NCI-H187 treated with DMSO at 0.1 percent for 48 hours (cell line): ENCODE results near the gene UTP4.

Source experiments
- DNase-seq: peaks from one replicate; lab custom pipeline; 2025; lab: John Stamatoyannopoulos, UW

Gene UTP4

DNA sequence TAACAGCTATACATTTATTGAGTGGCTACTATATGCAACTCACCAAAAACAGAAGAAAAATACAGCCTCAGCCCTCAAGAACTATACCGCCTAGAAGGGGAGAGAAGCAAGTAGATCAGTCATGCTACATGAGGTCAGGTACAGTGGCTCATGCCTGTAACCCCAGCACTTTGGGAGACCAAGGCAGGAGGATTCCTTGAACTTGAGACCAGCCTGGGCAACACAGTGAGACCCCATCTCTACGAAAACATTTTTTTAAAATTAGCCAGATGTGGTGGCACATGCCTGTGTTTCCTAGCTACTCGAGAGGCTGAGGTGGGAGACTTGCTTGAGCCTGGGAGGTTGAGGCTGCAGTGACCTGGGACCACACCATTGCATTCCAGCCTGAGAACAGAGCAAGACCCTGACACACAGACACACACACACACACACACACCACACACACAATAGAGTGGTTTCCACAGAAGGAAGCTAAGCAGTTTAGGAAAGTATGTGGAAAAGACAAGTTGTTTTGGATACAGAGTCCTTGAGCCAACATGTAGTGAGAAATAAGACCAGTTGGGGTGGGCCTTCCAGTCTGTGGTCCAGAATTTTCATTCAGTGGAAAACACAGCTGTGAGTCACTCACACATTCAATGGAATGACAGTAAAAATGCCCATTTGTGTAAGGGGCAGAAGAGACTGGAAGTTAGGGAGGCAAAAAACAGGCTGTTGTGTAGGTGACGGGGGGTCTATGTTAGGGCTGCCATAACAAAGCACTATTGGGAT, 43.8 kb downstream of the UTP4 start:
- no peak for DNase-seq

DNA sequence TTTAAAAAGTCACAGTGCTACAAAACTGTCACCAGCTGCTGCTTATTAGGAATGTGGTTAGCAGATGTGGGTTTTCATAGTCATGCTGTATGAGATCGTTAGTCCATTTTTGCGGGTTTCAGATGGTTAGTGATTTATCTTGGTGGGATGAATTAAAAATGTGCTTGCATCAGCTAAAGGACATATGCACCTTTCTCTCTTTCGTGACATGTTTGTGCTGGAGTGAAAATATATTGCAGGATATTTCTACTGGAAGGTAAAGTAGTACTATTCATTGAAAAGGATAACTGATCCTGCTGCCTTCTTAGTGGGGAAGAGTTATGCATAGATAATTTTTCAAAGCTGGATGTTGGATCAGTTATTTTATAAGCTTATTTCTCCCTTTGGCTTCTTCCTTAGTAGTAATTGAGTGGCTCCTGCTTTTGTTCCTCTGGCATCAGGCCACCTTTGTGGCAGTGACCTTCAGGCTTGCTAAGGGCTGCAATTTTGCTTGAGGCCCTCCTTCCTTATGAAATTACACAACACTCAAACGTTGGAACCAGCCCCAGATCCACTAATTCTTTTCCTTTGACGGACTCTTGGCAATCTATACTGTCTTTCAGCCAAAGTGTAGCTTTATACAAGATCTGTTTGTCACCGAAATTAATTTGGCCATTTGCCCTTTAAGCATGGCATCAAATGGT, 47.0 kb downstream of the UTP4 start:
- no peak for DNase-seq

DNA sequence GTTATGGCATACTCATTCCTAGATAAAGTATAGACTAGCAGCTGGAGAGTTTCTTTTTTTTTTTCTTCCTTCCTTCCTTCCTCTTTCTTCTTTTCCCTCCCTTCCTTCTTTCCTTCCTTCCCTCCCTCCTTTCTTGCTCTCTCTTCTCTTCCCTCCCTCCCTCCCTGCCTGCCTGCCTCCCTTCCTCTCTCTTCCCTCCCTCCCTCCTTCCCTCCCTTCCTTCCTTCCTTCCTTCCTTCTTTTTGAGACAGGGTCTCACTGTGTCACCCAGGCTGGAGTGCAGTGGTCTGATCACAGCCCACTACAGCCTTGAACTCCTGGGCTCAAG, 47.5 kb downstream of the UTP4 start:
- no peak for DNase-seq

DNA sequence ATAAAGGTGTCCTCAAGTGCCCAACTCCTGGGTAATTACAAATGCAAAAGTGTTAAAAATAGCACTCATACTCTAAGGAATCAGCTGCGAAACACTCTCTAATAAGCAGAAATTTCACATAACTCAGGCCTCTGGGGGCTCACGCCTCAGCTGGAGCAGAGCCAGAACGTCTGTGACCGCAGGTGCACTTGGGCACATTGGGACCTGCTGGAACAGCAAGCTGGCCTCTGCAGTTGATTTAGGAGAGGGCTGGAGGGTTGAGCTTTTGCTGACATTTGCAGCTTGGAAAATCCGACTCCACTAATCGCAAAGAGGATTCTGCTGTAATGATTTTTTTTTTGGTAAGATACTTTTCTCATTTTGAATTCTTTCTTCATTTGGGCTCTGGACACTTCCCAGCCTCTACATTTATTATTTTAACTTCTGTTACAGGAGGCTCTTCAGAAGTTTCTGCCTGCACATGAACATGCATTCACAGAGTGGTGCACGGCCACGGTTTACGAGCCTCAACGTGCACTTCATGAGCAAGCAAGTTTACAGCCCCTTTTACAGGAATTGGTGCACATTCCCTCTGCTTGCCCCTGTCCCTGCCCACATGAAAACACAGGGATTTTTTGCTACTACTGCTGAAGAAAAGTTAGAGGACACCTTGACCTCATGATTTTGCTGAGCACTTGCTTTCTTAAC, 50.4 kb downstream of the UTP4 start:
- DNase-seq: no peak

DNA sequence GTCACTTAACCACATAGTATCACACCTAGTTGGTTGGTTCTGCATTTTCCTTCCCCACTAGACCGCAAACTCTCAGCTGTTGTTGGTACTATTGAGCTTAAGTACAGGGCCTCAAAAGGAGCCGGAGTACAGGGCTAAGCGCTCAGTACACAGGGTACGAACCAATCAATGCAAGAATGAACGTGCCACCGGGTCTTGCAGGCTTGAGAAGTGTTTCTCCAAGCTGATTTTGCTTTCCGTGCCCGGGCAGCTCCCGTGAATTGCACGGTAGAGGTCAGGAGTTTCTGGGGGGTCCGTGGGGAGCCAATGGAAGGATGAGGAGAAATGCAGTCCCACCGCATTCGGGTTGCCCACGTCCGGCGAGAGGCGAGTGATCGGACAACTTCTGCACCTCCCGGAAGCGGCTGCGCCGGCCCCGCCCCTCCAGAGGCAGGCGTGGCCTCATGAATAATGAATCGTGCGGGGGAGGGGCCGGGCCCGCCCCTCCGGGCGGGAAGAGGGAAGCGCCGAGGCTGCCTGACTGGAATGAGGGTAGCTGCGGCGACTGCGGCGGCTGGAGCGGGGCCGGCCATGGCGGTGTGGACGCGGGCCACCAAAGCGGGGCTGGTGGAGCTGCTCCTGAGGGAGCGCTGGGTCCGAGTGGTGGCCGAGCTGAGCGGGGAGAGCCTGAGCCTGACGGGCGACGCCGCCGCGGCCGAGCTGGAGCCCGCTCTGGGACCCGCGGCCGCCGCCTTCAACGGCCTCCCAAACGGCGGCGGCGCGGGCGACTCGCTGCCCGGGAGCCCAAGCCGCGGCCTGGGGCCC, 54.4 kb downstream of the UTP4 start, which contains the start of gene SNTB2:
TSS of gene SNTB2 (plus strand) at position 523 of the 804 bp plus-strand sequence. CDS start at position 526, 3 bp downstream.
- no peak for DNase-seq

DNA sequence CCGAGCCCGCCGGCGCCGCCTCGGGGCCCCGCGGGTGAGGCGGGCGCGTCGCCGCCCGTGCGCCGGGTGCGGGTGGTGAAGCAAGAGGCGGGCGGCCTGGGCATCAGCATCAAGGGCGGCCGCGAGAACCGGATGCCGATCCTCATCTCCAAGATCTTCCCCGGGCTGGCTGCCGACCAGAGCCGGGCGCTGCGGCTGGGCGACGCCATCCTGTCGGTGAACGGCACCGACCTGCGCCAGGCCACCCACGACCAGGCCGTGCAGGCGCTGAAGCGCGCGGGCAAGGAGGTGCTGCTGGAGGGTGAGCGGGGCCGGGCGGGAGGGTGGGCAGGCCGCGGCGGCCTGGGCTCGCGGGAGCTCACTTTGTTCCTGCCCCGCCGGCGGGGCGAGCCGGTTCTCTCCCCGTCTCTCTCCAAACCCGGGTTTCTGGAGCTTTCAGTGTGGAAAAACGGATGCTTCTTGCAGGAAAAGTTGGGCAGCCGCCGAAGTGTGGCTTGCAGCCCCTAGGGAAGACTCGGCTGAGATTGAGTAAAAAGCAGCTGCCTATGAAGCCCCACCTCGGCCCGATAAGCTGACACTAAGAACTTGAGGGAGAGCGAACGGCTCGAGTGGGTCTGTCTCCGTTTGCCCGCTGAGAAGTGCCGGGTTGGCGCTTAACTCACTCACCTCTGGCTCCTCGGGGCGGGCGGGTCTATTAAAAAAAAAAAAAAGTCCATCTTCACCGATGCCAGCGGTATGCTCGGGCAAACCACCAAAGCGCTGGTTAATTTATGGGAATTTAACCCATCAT, 55.2 kb downstream of the UTP4 start:
- DNase-seq: no peak

DNA sequence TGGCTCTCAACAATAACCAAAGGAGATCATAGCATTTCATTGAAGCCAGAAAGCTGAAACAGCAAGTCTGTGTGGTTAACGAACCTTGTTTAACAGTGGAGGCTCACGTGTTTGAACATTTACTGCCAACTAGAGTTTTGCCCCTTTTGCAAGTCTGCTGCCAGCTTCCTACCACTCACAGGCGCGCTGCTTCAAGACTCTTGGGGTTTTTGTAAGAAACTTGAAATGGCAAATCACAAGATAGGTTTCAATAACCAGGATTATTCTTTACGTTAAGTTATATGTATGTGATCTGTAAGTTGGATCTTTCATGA, 55.7 kb downstream of the UTP4 start:
- DNase-seq: no peak

DNA sequence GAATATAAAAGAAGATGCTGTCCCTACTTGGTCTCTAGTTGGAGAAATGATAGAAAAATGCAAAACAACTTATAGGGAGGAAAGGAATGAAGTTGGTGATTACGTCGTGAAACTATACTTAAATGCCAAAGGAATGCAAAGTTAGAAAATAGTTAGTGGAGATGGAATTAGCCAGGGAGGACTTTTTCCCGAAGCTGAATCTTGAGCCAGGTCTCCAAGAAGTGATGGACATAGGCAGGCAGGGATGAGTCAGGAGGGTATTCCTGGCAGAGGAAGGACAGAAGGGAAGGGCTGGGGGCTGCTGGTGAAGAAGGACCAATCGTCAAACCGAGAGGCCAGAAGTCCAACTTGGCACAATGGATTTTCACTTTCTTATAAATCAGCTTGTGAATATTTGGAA, 56.3 kb downstream of the UTP4 start:
- DNase-seq: no peak

DNA sequence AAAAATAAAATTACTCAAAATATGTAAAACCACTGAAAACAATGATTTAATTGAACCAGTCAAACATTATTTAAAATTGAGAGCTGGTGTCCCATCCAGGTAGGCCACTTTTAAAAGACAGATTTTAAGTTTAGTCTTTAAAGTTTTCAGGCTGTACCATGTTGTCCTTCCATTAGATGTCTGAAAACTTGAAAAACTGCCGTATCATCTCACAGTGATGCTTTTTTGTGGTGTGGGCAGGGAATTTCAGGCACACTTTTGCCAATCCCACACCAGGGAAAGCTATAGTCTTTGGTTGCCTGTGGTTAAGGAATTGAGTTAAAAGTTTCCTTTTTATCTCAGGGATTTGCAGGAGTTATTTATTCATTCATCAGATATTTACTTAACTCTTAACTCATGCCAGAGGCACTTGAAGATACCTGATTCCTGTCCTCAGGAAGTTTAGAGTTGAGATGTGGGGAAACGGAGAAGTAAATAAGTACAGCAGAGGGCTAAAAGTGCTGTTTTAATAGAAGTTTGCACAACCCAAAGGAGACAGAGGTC, 57.7 kb downstream of the UTP4 start:
- no peak for DNase-seq

DNA sequence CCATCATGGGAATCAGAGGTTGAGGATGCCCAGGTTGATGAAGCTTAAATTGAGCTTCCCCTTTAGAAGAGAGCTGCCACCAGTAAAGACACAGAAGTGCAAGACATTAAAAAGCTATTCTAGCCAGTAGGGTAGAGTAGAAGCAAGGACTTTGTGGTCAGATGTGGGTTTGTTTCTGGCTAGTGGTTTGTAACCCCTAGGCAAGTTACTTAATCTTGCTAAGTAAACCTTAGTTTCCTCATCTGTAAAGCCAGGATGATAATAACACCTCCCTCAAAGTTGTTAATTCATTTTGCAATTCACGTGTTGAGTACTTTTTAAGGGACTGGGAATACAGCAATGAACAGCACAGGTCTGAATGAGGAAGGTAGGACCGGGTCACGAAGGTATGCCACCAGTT, 58.1 kb downstream of the UTP4 start:
- no peak for DNase-seq

DNA sequence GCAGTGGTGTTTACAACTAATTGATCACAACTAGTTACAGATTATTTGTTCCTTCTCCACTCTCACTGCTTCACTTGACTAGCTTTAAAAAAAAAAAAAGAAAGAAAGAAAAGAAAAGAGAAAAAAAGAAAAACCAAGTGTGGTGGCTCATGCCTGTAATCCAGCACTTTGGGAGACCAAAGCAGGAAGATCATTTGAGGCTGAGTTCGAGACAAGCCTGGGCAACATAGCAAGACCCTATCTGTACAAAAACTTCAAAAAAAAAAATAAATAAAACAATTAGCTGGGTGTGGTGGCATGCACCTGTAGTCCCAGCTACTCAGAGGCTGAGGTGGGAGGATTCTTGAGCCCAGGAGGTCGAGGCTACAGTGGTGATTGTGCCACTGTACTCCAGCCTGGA, 58.7 kb downstream of the UTP4 start:
- DNase-seq: no peak

DNA sequence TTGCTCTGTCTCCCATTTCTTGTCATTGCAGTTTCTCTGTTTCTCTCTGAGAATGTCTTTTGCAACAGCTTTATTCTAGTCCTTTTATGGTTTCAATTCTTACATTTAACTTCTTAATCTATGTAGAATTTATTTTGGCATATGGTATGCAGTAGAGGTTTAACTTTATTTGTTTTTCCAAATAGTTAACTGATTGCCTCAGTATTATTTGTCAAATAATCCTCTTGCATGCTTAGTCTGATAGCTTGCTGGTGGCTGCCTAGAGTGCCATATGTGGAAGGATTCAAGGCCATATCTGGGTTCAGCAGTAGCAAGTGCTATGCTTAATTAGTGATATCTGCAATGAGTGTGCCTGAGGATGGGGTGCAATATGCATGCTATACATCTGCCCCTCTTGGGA, 61.4 kb downstream of the UTP4 start:
- DNase-seq: no peak

DNA sequence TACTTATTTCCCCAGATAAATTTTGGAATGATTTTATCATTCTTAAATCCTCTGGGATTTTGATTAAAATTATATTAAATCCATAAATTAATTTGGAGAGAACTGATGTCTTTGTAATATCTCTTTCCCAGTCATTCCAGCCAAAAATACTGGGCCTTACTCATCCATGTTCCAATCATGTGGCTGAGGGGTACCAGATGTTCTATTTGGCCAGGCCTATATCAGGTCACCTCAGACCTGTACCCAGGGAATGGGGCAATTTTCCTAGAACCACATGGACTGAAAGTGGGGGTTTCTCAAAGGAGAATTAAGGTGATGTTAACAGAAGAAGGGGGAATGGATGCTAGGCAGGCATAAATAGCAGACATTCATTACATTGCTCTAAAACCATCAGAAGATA, 62.0 kb downstream of the UTP4 start:
- no peak for DNase-seq

DNA sequence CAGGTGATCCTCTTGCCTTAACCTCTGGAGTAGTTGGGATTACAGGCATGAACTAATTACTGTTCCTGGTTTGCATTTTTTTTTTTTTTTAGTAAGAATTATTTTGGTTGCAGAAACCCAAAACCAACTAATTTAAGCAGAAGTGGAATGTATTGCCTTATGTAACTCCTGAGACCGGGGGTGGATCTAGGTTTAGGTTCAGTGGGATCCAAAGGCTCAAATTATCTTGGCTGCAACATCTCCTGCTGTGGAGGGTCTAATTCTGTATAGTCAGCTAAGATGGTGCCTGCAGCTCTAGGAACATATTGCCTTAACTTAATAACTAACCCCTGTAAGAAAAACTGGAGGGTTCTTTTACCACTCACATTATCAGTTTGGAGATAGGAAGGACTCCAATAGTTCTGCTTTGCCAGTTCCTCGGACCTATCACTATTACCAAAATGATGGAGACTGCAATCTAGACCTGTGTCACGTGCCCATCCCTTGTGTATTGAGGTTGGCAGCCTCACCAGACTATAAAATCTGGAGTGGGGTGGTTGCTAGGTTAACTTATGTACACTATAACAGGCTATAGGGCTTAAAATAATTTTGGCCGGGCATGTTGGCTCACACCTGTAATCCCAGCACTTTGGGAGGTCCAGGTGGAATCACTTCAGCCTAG, 63.0 kb downstream of the UTP4 start:
- DNase-seq: no peak

DNA sequence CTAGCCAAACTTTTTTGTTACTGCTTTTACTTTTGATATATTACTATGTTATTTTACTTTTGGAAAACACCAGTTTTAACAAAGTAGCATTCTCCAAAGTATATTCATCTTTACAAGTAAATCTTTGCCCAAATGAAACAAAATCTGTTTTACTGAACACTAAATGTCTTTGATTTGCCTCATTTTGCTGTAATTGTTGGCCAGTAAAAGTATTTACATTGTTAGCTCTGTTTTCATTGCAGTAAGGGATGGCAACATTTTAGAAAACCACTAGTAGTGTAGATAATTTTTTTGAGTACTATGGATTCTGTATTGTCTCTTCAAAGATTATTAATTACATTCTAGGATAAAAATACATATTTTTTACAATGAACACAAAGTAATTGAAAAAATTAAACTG, 65.1 kb downstream of the UTP4 start:
- DNase-seq: no peak

DNA sequence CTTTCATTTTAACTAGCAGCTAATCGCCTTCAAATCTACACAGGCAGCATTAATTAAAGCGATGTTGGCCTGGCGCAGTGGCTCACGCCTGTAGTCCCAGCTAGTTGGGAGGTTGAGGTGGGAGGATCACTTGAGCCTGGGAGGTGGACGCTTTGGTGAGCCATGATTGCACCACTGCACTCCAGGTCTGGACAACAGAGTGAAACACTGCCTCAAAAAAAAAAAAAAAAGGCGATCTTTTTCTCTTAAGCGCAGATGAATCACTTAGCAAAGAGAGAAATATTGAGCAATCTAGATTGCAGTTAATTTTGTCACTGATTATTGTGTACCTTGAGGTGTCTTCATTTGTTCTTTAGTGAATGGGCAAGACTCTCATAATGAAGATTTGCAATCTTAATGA, 66.9 kb downstream of the UTP4 start:
- no peak for DNase-seq

DNA sequence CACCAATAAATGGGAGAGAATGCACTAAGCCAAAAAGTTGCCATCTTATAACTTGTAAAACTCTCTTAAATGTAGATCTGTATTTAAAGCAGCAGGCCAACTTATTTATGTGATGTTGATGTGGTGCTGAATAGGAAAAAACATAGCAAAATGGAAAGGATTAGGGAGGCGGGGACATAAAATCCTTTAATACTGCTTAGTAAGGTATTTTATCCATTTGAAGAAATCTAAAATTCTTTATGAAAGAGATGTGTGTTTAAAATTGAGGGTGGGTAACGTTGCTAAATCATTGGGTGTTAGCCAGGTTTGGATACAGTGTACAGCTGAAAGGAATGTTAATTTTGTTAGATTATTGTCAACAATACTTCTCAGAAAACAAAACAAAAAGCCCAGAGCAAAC, 68.8 kb downstream of the UTP4 start:
- DNase-seq: no peak

DNA sequence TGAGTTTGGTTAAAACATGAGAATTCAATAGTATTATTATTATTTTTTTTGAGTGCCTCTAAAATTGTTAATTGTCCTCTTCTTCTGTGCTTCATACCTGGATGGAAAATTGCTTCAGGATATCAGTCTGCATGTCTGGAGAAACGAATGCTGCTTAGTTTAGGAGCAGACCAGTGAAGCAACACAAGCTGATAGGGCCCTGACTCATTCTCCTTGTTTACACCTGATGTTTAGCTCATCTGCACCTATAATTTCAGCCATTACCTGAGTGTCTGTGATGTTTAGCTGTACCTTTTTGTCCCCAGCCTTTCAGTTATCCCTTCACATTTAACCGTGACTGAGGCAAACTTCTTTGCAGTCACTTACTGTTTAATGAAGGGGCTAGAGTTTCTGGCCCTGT, 69.3 kb downstream of the UTP4 start:
- no peak for DNase-seq

DNA sequence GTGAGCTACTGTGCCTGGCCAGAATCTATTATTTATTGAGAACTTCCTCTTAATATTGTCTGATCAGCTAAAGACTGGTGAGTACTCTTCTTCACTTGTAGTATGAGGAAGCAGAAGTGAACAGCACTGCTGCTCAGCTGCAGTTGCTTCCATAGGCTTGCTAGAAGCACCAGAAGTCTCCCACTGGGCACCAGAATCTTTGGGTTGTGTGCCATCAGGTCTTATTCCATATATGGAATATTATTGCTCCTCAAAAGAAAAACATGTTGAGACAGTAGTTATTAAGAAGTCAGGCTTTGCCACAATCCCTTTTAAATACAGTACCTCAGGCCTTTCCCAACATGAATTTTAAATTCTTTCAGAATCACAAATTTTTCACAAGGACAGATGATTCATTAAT, 71.7 kb downstream of the UTP4 start:
- DNase-seq: no peak

DNA sequence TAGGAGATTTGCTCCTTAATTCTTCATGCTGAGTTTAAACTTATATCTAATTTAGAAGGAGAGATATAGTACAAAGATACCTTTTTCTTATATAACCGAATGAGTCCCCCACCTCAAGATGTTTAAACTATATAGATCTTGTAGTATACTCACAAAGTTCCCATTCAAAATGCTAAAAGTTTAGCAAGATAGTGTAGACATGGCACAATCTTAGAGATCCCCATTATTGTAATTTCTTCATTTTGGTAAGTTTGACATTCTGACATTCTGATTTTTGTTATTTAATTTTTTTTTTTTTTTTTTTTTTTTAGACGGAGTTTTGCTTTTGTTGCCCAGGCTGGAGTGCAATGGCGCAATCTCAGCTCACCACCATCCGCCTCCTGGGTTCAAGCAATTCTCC, 77.3 kb downstream of the UTP4 start:
- no peak for DNase-seq

DNA sequence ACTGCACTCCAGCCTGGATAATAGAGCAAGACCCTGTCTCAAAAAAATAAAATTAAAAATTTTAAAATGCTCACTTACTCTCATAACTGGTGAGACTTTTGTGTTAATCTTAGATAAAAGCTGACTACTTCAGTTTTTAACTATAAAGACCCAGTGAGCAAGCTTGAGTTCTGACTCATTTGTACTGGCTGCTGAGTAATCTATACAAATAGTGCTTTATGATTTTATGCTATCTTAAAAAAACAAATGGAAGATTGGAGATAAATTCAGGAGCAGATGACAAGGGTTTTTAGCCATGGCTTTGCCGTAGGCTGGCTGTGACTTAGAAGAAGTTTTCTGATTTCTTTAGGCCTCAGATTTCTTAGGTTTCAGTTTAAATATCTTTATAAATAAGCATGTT, 85.0 kb downstream of the UTP4 start:
- no peak for DNase-seq
